IMR-90 (cell line): ENCODE measurements around the gene GIT1. TPM values are rescaled to one million over a fixed set of nuclear protein-coding genes. Genes with fewer than 3 reads are reported as not detected.

ENCODE experiments used
- ATAC-seq: fragments of 200-7000 bp; cut with Tn5 transposase; 2 replicates; pipeline ENCODE4 v1.9.1; 2020; ENCODE audit warnings: low read depth, mild to moderate bottlenecking, moderate library complexity
- BruUV-seq: library from RNA; stranded (reverse); fragments of 400-500 nt; replicated peaks from 2 replicates; lab custom pipeline; 2021; lab: Mats Ljungman, UMichigan
- CTCF ChIA-PET: fragments of 300-600 bp; formaldehyde crosslinking; extraction: SDS; loops from one replicate; lab custom pipeline; 2021; ENCODE audit warnings: antibody characterized with exemption; lab: Yijun Ruan, JAX
- POLR2A ChIA-PET: fragments of 300-600 bp; sonication (Branson Sonifier 250); formaldehyde crosslinking; loops from one replicate; lab custom pipeline; 2022; ENCODE audit warnings: antibody characterized with exemption; ENCODE audit not compliant: unreplicated experiment; lab: Charles Lee
- DNase-seq: peaks from one replicate; pipeline ENCODE4 v3.0.0; 2013
- H2AFZ ChIP-seq: replicated peaks from 2 replicates; pipeline ENCODE3; 2013; ENCODE audit warnings: low read length, mild to moderate bottlenecking; ENCODE audit not compliant: poor library complexity
- H2AK5ac ChIP-seq: 2 replicates; pipeline ENCODE4 v1.6.1; 2013; ENCODE audit warnings: low read depth, low read length, inconsistent platforms
- H2AK9ac ChIP-seq: replicated peaks from 2 replicates; pipeline ENCODE3; 2013; ENCODE audit warnings: mild to moderate bottlenecking, low read depth, low read length, moderate library complexity; ENCODE audit not compliant: poor library complexity
- H2BK120ac ChIP-seq: 2 replicates; pipeline ENCODE4 v1.6.1; 2013; ENCODE audit warnings: low read depth, low read length, inconsistent platforms
- H2BK15ac ChIP-seq: 3 replicates; pipeline ENCODE4 v1.6.1; 2013; ENCODE audit warnings: low read depth, low read length, inconsistent platforms
- H2BK20ac ChIP-seq: 2 replicates; pipeline ENCODE4 v1.6.1; 2013; ENCODE audit warnings: low read depth, mild to moderate bottlenecking, inconsistent platforms, low read length, moderate library complexity
- H2BK5ac ChIP-seq: 2 replicates; pipeline ENCODE4 v1.6.1; 2013; ENCODE audit warnings: mild to moderate bottlenecking, low read depth, low read length, inconsistent platforms; ENCODE audit not compliant: poor library complexity, severe bottlenecking
- H3K14ac ChIP-seq: replicated peaks from 2 replicates; pipeline ENCODE4 v1.6.1; 2013; ENCODE audit warnings: low read depth, low read length, inconsistent platforms
- H3K18ac ChIP-seq: 2 replicates; pipeline ENCODE4 v1.6.1; 2013; ENCODE audit warnings: low read depth, low read length, control low read depth
- H3K23ac ChIP-seq: 2 replicates; pipeline ENCODE4 v1.6.1; 2013; ENCODE audit warnings: low read depth, low read length, inconsistent platforms
- H3K27ac ChIP-seq: 2 replicates; pipeline ENCODE4 v1.5.1; 2013; ENCODE audit warnings: mild to moderate bottlenecking, control low read depth, low read length; ENCODE audit not compliant: insufficient read depth
- H3K27me3 ChIP-seq: 2 replicates; pipeline ENCODE4 v1.6.1; 2013; ENCODE audit warnings: low read length; ENCODE audit not compliant: control insufficient read depth, insufficient read depth
- H3K36me3 ChIP-seq: 2 replicates; pipeline ENCODE4 v1.6.1; 2013; ENCODE audit warnings: low read length, mixed read lengths; ENCODE audit not compliant: control insufficient read depth, insufficient read depth
- H3K4ac ChIP-seq: 2 replicates; pipeline ENCODE4 v1.6.1; 2013; ENCODE audit warnings: low read depth, low read length, inconsistent platforms
- H3K4me1 ChIP-seq: 2 replicates; pipeline ENCODE4 v1.6.1; 2013; ENCODE audit warnings: low read length, mixed read lengths; ENCODE audit not compliant: control insufficient read depth, insufficient read depth
- H3K4me2 ChIP-seq: 2 replicates; pipeline ENCODE4 v1.6.1; 2013; ENCODE audit warnings: low read depth, mild to moderate bottlenecking, control low read depth, low read length, moderate library complexity
- H3K4me3 ChIP-seq: 2 replicates; pipeline ENCODE4 v1.5.1; 2013; ENCODE audit warnings: low read depth, mild to moderate bottlenecking, control low read depth, low read length, moderate library complexity; ENCODE audit not compliant: insufficient read depth
- H3K56ac ChIP-seq: 2 replicates; pipeline ENCODE4 v1.6.1; 2013; ENCODE audit warnings: low read length, inconsistent platforms; ENCODE audit not compliant: insufficient read depth; ENCODE audit errors: extremely low read depth
- H3K79me1 ChIP-seq, 2 experiments: 2 replicates each; pipeline ENCODE4 v1.6.1; 2013; ENCODE audit warnings: low read length in 2 of 2, inconsistent platforms in 1 of 2, low read depth in 1 of 2
- H3K9ac ChIP-seq: 2 replicates; pipeline ENCODE4 v1.6.1; 2013; ENCODE audit warnings: low read depth, low read length, control low read depth
- H3K9me1 ChIP-seq: 2 replicates; pipeline ENCODE4 v1.6.1; 2013; ENCODE audit warnings: low read length, inconsistent platforms; ENCODE audit not compliant: insufficient read depth
- H3K9me3 ChIP-seq: 2 replicates; pipeline ENCODE4 v1.6.1; 2013; ENCODE audit warnings: low read length; ENCODE audit not compliant: control insufficient read depth, insufficient read depth
- H4K20me1 ChIP-seq: 2 replicates; pipeline ENCODE4 v1.6.1; 2013; ENCODE audit warnings: low read length, inconsistent platforms; ENCODE audit not compliant: insufficient read depth
- H4K5ac ChIP-seq: 2 replicates; pipeline ENCODE4 v1.6.1; 2013; ENCODE audit warnings: mild to moderate bottlenecking, low read depth, low read length, control low read depth
- H4K8ac ChIP-seq, 2 experiments: 2 replicates each; pipeline ENCODE4 v1.6.1; 2013; ENCODE audit warnings: low read depth in 2 of 2, low read length in 2 of 2, control low read depth in 1 of 2, inconsistent platforms in 1 of 2
- H4K91ac ChIP-seq: 2 replicates; pipeline ENCODE4 v1.6.1; 2013; ENCODE audit warnings: low read depth, low read length, inconsistent platforms; ENCODE audit not compliant: insufficient read depth
- CEBPB ChIP-seq: IDR thresholded peaks from 2 replicates; pipeline ENCODE4 v1.6.1; 2012; ENCODE audit warnings: low read depth, low read length, improper control_type of control experiment
- CTCF ChIP-seq: conservative IDR thresholded peaks from 2 replicates; pipeline ENCODE4 v1.5.1; 2012; ENCODE audit warnings: mild to moderate bottlenecking, low read depth, low read length, improper control_type of control experiment
- FOS ChIP-seq: fragments of 150-350 bp; IDR thresholded peaks from 2 replicates; pipeline ENCODE4 v1.6.1; 2016; ENCODE audit warnings: low read depth, low read length
- USF2 ChIP-seq: fragments of 150-350 bp; IDR thresholded peaks from 2 replicates; pipeline ENCODE4 v1.6.1; 2017; ENCODE audit warnings: mild to moderate bottlenecking, antibody characterized with exemption, low read length, low read depth
- WGBS, 2 experiments: methylation state at CpG; one replicate each; pipeline versions ENCODE4 v1.1.5 to v1.1.7; 2013; ENCODE audit warnings: missing lambda C conversion rate in 2 of 2; ENCODE audit not compliant: insufficient read length in 1 of 2; ENCODE audit errors: extremely low coverage in 2 of 2; 5-methylcytosine and 5-hydroxymethylcytosine counted together
- dilution Hi-C: fragments of 300-500 bp; cut with HindIII; formaldehyde crosslinking; loops from one replicate; pipeline ENCODE4 v1.14.3; 2018; ENCODE audit warnings: low sequenced_read_pairs; ENCODE audit not compliant: unreplicated experiment
- in situ Hi-C: fragments of 300-500 bp; cut with MboI; formaldehyde crosslinking; loops from 3 replicates; pipeline ENCODE4 v1.14.3; 2019; ENCODE audit warnings: low sequenced_read_pairs, inconsistent platforms, mixed read lengths
- intact Hi-C: fragments of 100-400 bp; cut with micrococcal nuclease; formaldehyde crosslinking; loops from 2 replicates; pipeline ENCODE4 v1.10.0; 2022
- polyA plus RNA-seq, 3 experiments: library from polyadenylated mRNA; depleted of rRNA; stranded (reverse); fragments of >200 nt; gene quantifications; 2 replicates each; pipeline ENCODE4 v1.2.3, GENCODE V29; 2012; ENCODE audit warnings: low replicate concordance in 1 of 3
- total RNA-seq: library from RNA; depleted of rRNA; stranded (reverse); fragments of >200 nt; gene quantifications from 2 replicates; pipeline ENCODE4 v1.2.3, GENCODE V29; 2012

The GIT1 gene
- total and polyA plus RNA-seq, 2 of the 4 experiments (the other 2 are of a cell fraction) = 14.2 to 34.2 TPM

- Histone ChIP-seq H3K4me2 (no peak overlapping the region), H2BK20ac (no peak overlapping the region), H3K23ac (no peak overlapping the region), H3K27ac (no peak overlapping the region), H3K18ac (no peak overlapping the region), H3K4ac (no peak overlapping the region), H4K8ac (no peak overlapping the region), H4K91ac (no peak overlapping the region), H3K36me3 (no peaks in the 10 kb centered on the region), H3K14ac (no peak overlapping the region), H3K27me3 (peaks cover 2% of the 10 kb centered on the region; the same call in 1 of the 2 replicates), H4K20me1 (peaks cover 36% of the 10 kb centered on the region), H2AK5ac (no peak overlapping the region), H3K9me3 (no peaks in the 10 kb centered on the region), H3K4me3 (no peak overlapping the region), H3K56ac (no peak overlapping the region), H3K9me1 (no peaks in the 10 kb centered on the region), H2BK5ac (no peak overlapping the region), H2BK120ac (no peak overlapping the region), H3K79me1 (peaks cover 0 to 16% of the 10 kb centered on the region in 2 experiments), H3K9ac (no peak overlapping the region), H2BK15ac (no peak overlapping the region), H3K4me1 (peaks cover 24% of the 10 kb centered on the region), H2AFZ (no peak overlapping the region), H2AK9ac (no peak overlapping the region), H4K5ac (no peak overlapping the region)
- CTCF ChIA-PET = interaction anchor here (1.2 kb wide), 1 partner anchor 22 kb away, joined by 3 read pairs; no protein-coding TSS in a partner anchor
- BruUV-seq = no TSS peak
- DNase-seq = peak; percentile 49
- no peak for ATAC-seq
- WGBS, 2 experiments = 40% methylated on average over 1 of the region's 7 CpGs; no CpG with 5 or more reads in 1 of the 2 experiments
- POLR2A ChIA-PET = interaction anchor here (0.6 kb wide), 1 partner anchor 639 kb away, joined by 3 read pairs; no protein-coding TSS in a partner anchor
- TF ChIP-seq FOS (no peak), USF2 (no peak), CEBPB (no peak), CTCF (no peak)
- intact Hi-C loops (no loop called here), in situ Hi-C loops (no loop called here), dilution Hi-C loops (no loop called here)
Observed at GRCh38 chr17:29595107-29595942, 5.9 kb upstream of the GIT1 start.
